ENCODE results near the gene STON1. TPM values are rescaled to one million over a fixed set of nuclear protein-coding genes. Genes with fewer than 3 reads are reported as not detected.

The STON1 gene
- total and polyA plus RNA-seq, 2 of the 4 experiments (the other 2 are of a cell fraction): 4.0 to 5.7 TPM

- ATAC-seq (ENCODE audit: low read depth) (peak; percentile 82), DNase-seq (peak; percentile 62)
- intact Hi-C loops (cut with micrococcal nuclease) (no loop called here), in situ Hi-C loops (cut with MboI; ENCODE audit: low sequenced_read_pairs) (no loop called here), dilution Hi-C loops (cut with HindIII; ENCODE audit: low sequenced_read_pairs, unreplicated experiment) (no loop called here)
- Histone ChIP-seq H3K9me1 (ENCODE audit: insufficient read depth, low read length) (peaks cover 6% of the 10 kb centered on the region), H3K9me3 (ENCODE audit: control insufficient read depth, insufficient read depth, low read length) (no peaks in the 10 kb centered on the region), H3K4ac (ENCODE audit: low read depth, low read length) (no peak overlapping the region), H3K14ac (replicated peaks; ENCODE audit: low read depth, low read length) (0 out of 2 replicates have a peak overlapping the region, but pooled peaks have one; percentile 45), H3K4me3 (ENCODE audit: insufficient read depth, low read depth, low read length) (no peak overlapping the region), H4K91ac (ENCODE audit: insufficient read depth, low read depth, low read length) (no peak overlapping the region), H2BK20ac (ENCODE audit: low read depth, low read length) (no peak overlapping the region), H3K27ac (ENCODE audit: insufficient read depth, low read length) (no peak overlapping the region), H3K36me3 (ENCODE audit: control insufficient read depth, insufficient read depth, low read length) (no peaks in the 10 kb centered on the region), H3K9ac (ENCODE audit: low read depth, low read length) (no peak overlapping the region), H3K23ac (ENCODE audit: low read depth, low read length) (no peak overlapping the region), H4K20me1 (ENCODE audit: insufficient read depth, low read length) (no peaks in the 10 kb centered on the region), H4K5ac (ENCODE audit: low read depth, low read length) (no peak overlapping the region), H3K4me2 (ENCODE audit: low read depth, low read length) (no peak overlapping the region), H2AFZ (replicated peaks; ENCODE audit: low read length, poor library complexity) (no peak overlapping the region), H2BK120ac (ENCODE audit: low read depth, low read length) (no peak overlapping the region), H3K18ac (ENCODE audit: low read depth, low read length) (no peak overlapping the region), H2AK9ac (replicated peaks; ENCODE audit: low read depth, low read length, poor library complexity) (no peak overlapping the region), H2AK5ac (ENCODE audit: low read depth, low read length) (no peak overlapping the region), H4K8ac (ENCODE audit: low read depth in 2 of 2, low read length in 2 of 2) (no peak overlapping the region), H2BK5ac (ENCODE audit: low read depth, low read length, poor library complexity, severe bottlenecking) (no peak overlapping the region), H3K56ac (ENCODE audit: extremely low read depth, insufficient read depth, low read length) (no peak overlapping the region), H2BK15ac (ENCODE audit: low read depth, low read length) (no peak overlapping the region), H3K4me1 (ENCODE audit: control insufficient read depth, insufficient read depth, low read length) (peaks cover 3% of the 10 kb centered on the region), H3K79me1 (ENCODE audit: low read depth in 1 of 2, low read length in 2 of 2) (peaks cover 5 to 14% of the 10 kb centered on the region in 2 experiments; a peak in 3 of 4 replicates), H3K27me3 (ENCODE audit: control insufficient read depth, insufficient read depth, low read length) (no peaks in the 10 kb centered on the region)
- 79% methylated on average over 2 of the region's 5 CpGs; no CpG with 5 or more reads in 1 of the 2 experiments for WGBS, 2 experiments (ENCODE audit: extremely low coverage in 2 of 2, insufficient read length in 1 of 2)
- BruUV-seq (replicated peaks): no TSS peak
- CTCF ChIA-PET: no interaction called here
- TF ChIP-seq ELK1 (IDR thresholded peaks at IDR 0.05; ENCODE audit: borderline replicate concordance, low read depth, low read length): no peak
- no peak for TF ChIP-seq RCOR1 (IDR thresholded peaks at IDR 0.05; ENCODE audit: insufficient replicate concordance, low read length)
- no peak for TF ChIP-seq CEBPB (IDR thresholded peaks at IDR 0.05; ENCODE audit: low read depth, low read length)
- no peak for TF ChIP-seq FOS (IDR thresholded peaks at IDR 0.05; ENCODE audit: low read depth, low read length)
- TF ChIP-seq, protein P1, sequence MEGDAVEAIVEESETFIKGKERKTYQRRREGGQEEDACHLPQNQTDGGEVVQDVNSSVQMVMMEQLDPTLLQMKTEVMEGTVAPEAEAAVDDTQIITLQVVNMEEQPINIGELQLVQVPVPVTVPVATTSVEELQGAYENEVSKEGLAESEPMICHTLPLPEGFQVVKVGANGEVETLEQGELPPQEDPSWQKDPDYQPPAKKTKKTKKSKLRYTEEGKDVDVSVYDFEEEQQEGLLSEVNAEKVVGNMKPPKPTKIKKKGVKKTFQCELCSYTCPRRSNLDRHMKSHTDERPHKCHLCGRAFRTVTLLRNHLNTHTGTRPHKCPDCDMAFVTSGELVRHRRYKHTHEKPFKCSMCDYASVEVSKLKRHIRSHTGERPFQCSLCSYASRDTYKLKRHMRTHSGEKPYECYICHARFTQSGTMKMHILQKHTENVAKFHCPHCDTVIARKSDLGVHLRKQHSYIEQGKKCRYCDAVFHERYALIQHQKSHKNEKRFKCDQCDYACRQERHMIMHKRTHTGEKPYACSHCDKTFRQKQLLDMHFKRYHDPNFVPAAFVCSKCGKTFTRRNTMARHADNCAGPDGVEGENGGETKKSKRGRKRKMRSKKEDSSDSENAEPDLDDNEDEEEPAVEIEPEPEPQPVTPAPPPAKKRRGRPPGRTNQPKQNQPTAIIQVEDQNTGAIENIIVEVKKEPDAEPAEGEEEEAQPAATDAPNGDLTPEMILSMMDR (conservative IDR thresholded peaks at IDR 0.05; ENCODE audit: low read depth, low read length): no peak
- no peak for TF ChIP-seq NFE2L2 (IDR thresholded peaks at IDR 0.05; ENCODE audit: low read depth, low read length)
- TF ChIP-seq BHLHE40 (IDR thresholded peaks at IDR 0.05; ENCODE audit: low read depth, low read length): no peak
- TF ChIP-seq SMC3 (IDR thresholded peaks at IDR 0.05; ENCODE audit: low read depth, low read length): no peak
- TF ChIP-seq CHD1 (IDR thresholded peaks at IDR 0.05; ENCODE audit: low read depth, low read length): no peak
- no peak for TF ChIP-seq MXI1 (IDR thresholded peaks at IDR 0.05; ENCODE audit: borderline replicate concordance, low read depth, low read length)
- no peak for TF ChIP-seq RAD21 (IDR thresholded peaks at IDR 0.05; ENCODE audit: low read length)
- no peak for TF ChIP-seq MAFK (IDR thresholded peaks at IDR 0.05; ENCODE audit: low read depth, low read length)
- TF ChIP-seq RFX5 (IDR thresholded peaks at IDR 0.05; ENCODE audit: low read depth, low read length): no peak
- POLR2A ChIA-PET (ENCODE audit: unreplicated experiment): no interaction called here
These were observed 18.9 kb downstream of the STON1 start for GRCh38 chr2:48548840-48549239.
